Kidney epithelial cell (primary cell): ENCODE results near the gene VSTM2B. TPM values are rescaled to one million over a fixed set of nuclear protein-coding genes. Genes with fewer than 3 reads are reported as not detected.

ENCODE experiments used
- DNase-seq: peaks from one replicate; pipeline ENCODE4 v3.0.0-alpha.2; 2010; ENCODE audit warnings: low read depth
- H3K27me3 ChIP-seq: 2 replicates; pipeline ENCODE4 v1.6.0; 2011; ENCODE audit warnings: low read length; ENCODE audit not compliant: control insufficient read depth, insufficient read depth
- H3K36me3 ChIP-seq: 2 replicates; pipeline ENCODE4 v1.5.1; 2011; ENCODE audit warnings: low read length; ENCODE audit not compliant: control insufficient read depth, insufficient read depth
- H3K4me3 ChIP-seq: 2 replicates; pipeline ENCODE4 v1.5.1; 2011; ENCODE audit warnings: low read depth, mild to moderate bottlenecking, control low read depth, low read length
- CTCF ChIP-seq: IDR thresholded peaks from 2 replicates; pipeline ENCODE4 v1.5.1; 2011; ENCODE audit warnings: mild to moderate bottlenecking, moderate library complexity, low read length, control low read depth, inconsistent platforms; ENCODE audit not compliant: insufficient read depth, poor library complexity, severe bottlenecking
- total RNA-seq: library from RNA; depleted of rRNA; stranded (reverse); fragments of >200 nt; gene quantifications from 2 replicates; pipeline ENCODE4 v1.2.3, GENCODE V29; 2015

Gene VSTM2B
- total RNA-seq, 1 donor from 2014 or later, result not detected

DNA sequence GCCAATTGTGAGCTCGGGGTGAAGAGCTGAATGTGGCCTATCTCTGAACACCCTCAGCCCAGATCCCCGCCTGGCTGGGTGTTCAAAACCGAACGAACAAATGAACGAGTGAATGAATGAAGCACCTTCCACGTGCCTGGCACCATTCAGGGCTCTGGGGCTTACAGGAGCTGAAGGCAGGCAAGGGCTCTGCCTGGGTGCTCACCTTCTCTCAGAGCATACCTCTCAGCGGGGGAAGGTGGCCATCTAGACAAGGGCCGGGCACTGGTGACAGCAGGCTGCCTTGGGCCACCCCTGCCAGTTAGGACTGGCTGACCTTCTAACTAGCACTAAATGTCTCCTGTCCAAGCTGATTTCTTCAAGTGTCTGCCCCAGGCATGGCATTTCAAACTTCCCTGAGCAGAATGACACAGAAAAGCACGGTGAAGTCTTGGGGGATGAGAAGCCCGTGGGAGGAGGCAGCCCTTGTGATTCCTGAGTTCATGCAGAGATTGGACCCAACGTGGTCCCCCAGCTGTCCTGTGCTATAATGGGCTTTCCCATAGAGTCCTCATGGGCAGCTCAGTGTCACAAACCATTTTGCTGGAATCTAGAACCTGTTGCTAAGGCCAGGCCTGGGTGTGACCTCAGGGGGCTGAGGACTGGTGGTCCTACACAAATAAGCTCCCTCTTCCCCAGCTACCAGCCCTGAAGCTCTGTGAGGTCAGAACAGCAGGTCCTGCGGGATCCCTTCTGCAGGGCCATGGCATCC, 27.9 kb upstream of the VSTM2B start:
- no peak for TF ChIP-seq CTCF

GRCh38 chr19:29499261-29499920, 26.4 kb upstream of the VSTM2B start:
- H3K4me3 ChIP-seq, result no peak overlapping the region
- H3K36me3 ChIP-seq, result no peaks in the 10 kb centered on the region
- H3K27me3 ChIP-seq, result no peaks in the 10 kb centered on the region
- no peak for DNase-seq
- TF ChIP-seq CTCF, result no peak

More for the DNA sequence above, 27.9 kb upstream of the VSTM2B start:
- Histone ChIP-seq H3K36me3 (no peaks in the 10 kb centered on the region), H3K27me3 (no peaks in the 10 kb centered on the region), H3K4me3 (no peak overlapping the region)
- no peak for DNase-seq

GRCh38 chr19:29499921-29500590, 25.7 kb upstream of the VSTM2B start:
- TF ChIP-seq CTCF, result no peak
- DNase-seq, result no peak

DNA sequence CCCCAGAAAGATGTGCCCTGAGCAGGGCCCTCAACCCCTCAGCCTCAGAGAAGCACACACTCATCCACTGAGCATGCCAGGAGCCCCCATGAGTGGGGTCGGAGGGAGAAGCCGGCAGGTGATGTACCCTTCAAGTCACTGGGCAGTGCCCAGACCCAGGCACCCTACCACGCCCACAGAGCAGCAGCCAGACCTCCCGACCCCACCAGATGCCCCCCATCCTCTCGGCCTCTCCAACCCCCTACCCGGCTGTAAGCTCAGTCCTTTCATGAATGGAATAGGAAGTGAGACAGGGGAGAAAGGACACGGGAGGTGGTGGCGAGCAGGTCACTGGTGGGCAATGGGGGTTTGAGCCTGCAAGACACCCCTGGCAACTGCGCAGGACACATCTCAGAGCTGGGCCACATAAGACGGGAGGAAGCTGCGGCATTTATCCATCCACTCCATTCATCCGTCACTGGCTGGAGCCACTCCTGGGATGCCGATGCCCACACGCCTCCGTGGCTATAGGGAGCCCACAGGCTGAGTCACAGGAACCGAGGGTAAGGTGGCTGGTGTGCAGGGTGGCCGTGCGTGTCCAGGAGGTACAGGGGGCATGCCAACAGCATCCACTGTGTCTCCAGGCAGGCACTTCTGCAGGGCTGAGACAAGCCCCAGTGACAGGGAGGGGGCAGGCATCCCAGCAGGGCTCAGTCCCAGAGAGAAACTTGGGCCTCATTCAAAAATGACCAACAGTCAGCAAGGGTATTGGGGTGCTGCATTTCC, 23.8 kb upstream of the VSTM2B start:
- Histone ChIP-seq H3K36me3 (no peaks in the 10 kb centered on the region), H3K27me3 (no peaks in the 10 kb centered on the region), H3K4me3 (no peak overlapping the region)
- DNase-seq, result no peak
- no peak for TF ChIP-seq CTCF

More at GRCh38 chr19:29499921-29500590, 25.7 kb upstream of the VSTM2B start:
- H3K36me3 ChIP-seq, result no peaks in the 10 kb centered on the region
- H3K27me3 ChIP-seq, result no peaks in the 10 kb centered on the region
- H3K4me3 ChIP-seq, result no peak overlapping the region

DNA sequence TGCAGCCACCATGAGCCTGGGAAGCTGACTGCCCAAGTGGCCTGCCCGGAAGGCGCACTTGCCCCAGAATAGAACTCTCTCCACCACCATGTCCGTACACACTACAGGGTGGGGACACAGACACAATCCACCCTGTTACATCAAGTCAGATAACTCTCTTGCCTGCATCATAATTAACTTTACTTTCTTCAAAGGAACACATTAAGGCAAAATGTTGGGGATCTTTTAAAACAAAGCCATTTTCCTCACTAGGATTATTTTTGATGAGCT, 23.3 kb upstream of the VSTM2B start:
- TF ChIP-seq CTCF, result no peak
- Histone ChIP-seq H3K4me3 (no peak overlapping the region), H3K36me3 (no peaks in the 10 kb centered on the region), H3K27me3 (no peaks in the 10 kb centered on the region)
- no peak for DNase-seq
